Activated CD8-positive, alpha-beta memory T cell treated with anti-CD3 and anti-CD28 coated beads for 36 hours (primary cell): ENCODE measurements around the gene DNAAF5. TPM values are rescaled to one million over a fixed set of nuclear protein-coding genes. Genes with fewer than 3 reads are reported as not detected.

ENCODE experiments used
- CTCF ChIA-PET: fragments of 350-600 bp; sonication (Branson Sonifier 250); formaldehyde crosslinking; loops from one replicate; lab custom pipeline; 2021; ENCODE audit warnings: antibody characterized with exemption; lab: Charles Lee
- POLR2A ChIA-PET: fragments of 350-600 bp; sonication (Branson Sonifier 250); formaldehyde crosslinking; loops from one replicate; lab custom pipeline; 2021; ENCODE audit warnings: antibody characterized with exemption; lab: Charles Lee
- total RNA-seq, 2 experiments: library from RNA; stranded (reverse); gene quantifications; one replicate each; pipeline ENCODE4 v1.2.3, GENCODE V29; 2021

Gene DNAAF5
- total RNA-seq, 2 experiments from 2014 or later: 54.1 to 55.5 TPM

DNA sequence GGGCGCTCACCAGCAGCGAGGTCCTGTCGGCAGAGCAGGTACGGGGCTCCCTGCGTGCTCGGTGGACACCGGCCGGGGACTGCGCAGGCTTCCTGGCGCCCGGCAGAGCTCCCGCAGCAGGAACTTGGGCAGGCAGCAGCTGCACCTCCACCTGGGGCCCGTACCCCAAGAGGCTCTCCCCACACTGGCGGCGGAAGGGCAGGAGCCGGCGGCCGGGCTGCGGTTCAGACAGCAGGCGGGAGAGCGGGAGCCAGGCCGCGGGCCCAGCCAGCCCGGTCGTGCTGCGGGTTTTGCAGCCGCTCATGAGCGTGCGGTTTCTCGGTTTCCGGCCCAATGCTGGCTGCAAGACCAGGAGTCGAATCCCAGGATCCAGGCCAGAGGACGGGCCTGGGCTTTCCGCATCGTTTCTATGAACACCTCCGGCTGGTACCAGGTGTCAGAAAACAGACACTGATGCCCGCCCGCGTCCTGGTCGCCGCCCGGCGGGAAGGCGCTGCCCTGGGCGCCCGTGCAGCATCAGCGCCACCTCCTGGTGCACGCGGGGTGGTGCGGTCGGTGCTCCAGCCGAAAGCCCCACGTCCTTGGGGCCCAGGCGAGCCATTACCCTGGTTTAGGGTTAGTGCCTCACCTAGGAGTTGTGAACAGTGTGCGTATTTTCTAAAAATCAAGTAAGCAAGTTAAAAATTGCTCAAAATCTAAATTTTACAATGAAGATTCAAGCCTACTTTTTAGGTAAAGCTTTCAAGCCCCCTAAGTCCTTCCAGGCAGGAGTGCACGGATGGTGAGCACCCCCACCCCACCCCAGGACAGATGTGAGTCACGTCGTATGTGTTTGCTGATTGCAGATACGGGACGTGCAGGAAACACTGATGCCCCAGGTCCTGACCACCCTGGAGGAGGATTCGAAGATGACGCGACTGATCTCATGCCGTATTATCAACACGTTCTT is 47.9 kb downstream of the DNAAF5 start:
- POLR2A ChIA-PET: interaction anchor here (0.6 kb wide), 1 partner anchor 148 kb away, joined by 3 read pairs; no protein-coding TSS in a partner anchor
- CTCF ChIA-PET: interaction anchor here (0.7 to 2.9 kb wide), 5 partner anchors 440 to 452 kb away, joined by 3 to 14 read pairs (median 3); no protein-coding TSS in a partner anchor

DNA sequence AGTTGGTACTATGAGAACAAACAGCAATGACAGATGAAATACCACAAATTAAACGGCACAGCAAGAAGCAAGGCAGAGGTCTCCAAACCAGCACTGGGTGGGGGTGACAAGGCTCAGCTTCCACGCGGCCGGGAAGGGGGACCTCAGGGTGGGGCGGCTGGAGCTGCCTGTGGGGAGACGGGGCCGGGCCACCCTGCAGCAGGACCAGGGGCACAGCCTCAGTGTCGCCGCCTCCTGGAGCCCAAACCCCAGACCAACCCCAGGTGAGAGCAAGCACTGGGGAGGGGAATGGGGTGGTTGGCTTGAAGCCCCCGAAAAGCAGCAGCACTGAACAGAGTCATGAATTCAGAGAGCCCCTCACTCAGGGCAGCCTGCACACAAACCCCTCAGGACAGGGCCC is 49.9 kb downstream of the DNAAF5 start:
- POLR2A ChIA-PET: no interaction called here
- CTCF ChIA-PET: interaction anchor here (0.9 kb wide), 1 partner anchor 97 kb away, joined by 3 read pairs; no protein-coding TSS in a partner anchor

DNA sequence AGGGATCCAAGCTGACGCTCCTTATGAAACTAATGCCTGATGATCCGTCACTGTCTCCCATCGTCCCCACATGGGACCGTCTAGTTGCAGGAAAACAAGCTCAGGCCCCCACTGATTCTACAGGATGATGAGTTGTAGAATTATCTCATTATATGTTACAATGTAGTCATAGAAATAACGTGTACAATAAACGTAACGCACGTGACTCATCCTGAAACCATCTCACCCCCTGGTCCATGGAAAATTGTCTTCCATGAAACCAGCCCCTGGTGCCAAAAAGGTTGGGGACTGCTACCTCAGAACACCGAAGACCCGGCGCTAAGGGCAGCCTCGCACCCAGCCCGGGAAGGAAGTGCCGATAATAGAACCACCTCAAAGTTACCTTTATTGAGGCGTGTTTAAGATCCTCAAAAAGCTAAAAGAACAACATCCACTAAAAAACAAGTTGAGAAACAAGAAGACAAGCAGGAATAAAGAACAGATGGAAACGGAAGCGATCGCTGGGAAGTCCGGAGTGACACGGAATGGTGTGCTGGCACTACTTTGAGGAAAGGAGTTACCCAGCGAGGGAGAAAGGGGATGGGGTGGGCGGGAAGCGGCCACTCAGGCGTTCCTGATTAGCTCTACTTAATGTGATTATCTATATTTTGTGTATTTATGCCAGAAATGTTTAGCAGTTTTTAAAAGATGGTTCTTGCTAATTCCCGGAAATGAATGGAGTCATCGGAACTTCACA is 50.7 kb downstream of the DNAAF5 start:
- ChIA-PET CTCF (no interaction called here), POLR2A (no interaction called here)

DNA sequence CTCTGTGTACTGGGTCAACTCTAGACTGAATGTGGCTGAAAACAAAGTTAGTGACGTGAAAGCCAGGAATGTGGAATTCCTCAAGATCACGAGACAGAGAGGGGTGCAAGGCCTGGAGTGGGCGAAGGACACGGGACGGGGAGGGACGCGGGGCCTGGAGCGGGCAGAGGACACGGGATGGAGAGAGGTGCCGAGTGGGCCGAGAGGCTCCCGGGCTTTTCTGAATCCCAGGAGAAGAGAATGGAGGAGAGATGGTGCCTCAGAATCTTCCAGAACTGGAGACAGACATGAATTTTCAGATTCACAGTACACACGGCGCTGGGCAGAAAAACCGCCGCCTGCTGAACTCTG is 51.2 kb downstream of the DNAAF5 start:
- CTCF ChIA-PET: no interaction called here
- POLR2A ChIA-PET: no interaction called here

DNA sequence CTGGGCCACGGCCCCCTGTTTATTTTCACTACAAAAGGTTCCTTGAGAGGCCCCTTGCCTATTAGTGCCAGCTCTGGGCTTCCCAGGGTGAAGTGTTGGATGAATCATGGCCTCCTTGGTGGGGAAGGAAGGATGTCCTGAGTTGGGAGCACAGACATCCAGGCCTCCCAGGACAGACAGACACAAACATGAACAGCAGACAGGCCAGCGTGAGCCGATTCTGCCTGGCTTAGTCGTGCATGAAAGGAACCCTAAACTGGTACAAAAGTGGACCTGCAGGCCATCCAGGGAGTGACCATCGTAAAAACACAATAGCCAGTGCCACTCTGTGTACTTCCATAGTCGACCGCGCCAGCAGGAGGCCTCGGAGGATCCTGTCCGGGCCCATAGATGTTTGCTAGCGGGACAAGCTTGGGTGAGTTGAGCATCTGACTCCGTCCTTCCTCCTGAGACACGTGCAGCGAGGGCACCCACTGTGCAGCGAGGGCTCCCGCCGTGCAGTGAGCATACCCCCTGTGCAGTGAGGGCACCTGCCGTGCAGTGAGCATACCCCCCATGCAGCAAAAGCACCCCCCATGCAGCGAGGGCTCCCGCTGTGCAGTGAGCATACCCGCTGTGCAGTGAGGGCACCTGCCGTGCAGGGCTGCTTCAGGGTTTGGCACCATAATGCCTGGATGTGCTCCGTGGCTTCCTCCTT is 51.9 kb downstream of the DNAAF5 start:
- CTCF ChIA-PET: no interaction called here
- POLR2A ChIA-PET: no interaction called here

DNA sequence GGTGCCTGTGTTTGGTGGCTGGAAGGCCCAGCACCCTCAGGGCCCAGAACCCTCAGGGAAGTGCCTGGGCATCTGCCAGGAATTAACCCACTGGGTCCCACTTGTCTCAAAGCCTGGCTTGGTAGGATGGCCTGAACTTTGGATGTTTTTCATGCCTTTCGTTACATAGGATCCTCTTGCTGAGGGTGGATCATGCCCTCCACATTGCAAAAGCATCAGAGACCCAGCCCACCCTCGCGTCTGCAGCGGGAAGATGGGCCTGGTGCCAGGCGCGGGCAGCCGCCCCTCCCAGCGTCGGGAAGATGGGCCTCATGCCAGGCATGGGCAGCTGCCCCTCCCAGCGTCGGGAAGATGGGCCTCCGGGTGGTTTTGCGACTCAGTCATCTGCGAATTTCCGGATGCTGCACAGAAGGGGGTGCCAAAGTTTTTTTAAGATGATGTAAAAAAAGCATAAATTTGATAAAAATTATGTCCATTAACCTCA is 52.5 kb downstream of the DNAAF5 start:
- ChIA-PET POLR2A (no interaction called here), CTCF (no interaction called here)

DNA sequence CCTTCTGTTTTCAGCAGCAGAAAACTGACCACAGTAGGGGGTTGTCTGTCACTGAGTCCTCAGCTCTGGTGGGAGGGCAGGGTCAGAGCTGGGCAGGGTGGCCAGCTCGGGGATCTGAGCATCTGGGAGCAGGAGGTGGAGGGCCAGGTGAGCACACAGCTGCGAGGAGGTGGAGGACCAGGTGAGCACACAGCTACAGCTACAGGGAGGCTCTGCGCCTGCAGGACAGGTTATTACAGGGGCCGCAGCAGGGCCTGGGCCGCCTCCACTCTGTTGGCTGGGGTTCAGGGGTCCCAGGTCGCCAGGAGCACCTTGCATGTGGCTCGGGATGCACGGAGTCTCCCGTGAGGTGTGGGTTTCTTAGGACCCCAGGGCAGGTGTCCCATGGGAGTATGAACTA is 53.0 kb downstream of the DNAAF5 start:
- ChIA-PET CTCF (no interaction called here), POLR2A (no interaction called here)

DNA sequence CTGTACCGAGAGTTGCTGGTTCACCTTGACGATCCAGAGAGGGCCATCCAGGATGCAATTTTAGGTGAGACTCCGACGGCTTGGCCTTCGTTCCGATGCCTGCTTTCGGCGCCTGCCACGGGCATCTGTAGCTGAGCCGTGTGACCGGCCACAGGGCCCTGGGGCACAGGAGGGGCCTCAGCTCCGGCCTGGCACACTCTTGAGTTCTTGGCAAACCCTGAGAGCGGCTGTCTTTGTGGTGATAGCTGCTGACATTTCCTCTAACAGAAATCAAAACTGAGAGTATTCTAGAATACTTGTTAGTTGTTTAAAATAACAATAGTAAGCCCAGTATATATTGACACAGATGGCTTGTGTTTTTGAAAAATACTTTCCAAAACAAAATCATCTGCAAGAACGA is 53.6 kb downstream of the DNAAF5 start:
- ChIA-PET POLR2A (no interaction called here), CTCF (interaction anchor here (2.4 kb wide), 1 partner anchor 93 kb away, joined by 9 read pairs; no protein-coding TSS in a partner anchor)

DNA sequence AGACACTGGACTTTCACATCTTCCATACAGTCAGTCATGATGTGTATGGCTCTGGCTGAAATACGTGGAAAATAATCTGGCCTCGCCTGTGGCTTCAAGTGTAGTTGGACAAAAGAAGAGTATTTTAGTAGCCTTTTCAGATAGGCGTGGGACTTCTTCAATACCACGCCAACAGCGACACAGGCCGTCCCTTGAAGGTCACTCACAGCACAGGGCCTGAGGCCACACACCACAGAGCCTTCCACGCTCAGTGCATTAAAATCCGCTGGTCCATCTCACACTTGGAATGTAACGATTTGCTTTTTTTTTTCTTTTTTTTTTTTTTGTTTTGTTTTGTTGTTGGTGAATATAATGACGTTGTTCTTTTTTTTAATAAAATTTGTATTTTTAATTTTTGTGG is 54.0 kb downstream of the DNAAF5 start:
- ChIA-PET POLR2A (no interaction called here), CTCF (interaction anchor here (2.4 kb wide), 1 partner anchor 92 kb away, joined by 9 read pairs; no protein-coding TSS in a partner anchor)

DNA sequence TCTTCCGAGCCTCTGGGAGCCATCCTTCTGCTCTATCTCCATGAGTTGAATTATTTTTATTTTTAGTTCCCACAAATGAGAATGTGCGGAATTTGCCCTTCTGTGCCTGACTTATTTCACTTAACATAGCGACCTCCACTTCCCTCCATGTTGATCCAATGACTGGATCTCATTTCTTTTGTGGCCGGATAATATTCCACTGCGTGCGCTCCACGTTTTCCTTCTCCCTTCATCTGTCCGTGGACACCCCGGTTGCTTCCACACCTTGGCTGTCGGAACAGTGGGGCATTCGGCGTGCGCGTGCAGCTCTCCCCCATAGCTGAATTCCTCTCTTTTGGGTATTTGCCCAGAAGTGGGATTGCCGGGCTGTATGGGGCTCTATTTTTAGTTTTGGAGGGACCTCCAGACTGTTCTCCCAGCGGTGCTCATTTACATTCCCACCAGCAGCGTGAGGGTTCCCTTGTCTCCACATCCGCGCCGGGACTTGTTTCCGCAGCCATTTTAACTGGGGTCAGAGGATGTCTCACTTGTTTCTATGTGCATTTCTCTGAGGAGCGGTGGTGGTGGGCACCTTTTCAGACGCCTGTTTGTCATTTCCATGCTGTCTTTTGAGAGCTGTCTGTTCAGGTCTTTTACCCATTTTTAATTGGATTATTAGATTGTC is 54.8 kb downstream of the DNAAF5 start:
- ChIA-PET POLR2A (no interaction called here), CTCF (interaction anchor here (2.4 kb wide), 1 partner anchor 92 kb away, joined by 9 read pairs; no protein-coding TSS in a partner anchor)

DNA sequence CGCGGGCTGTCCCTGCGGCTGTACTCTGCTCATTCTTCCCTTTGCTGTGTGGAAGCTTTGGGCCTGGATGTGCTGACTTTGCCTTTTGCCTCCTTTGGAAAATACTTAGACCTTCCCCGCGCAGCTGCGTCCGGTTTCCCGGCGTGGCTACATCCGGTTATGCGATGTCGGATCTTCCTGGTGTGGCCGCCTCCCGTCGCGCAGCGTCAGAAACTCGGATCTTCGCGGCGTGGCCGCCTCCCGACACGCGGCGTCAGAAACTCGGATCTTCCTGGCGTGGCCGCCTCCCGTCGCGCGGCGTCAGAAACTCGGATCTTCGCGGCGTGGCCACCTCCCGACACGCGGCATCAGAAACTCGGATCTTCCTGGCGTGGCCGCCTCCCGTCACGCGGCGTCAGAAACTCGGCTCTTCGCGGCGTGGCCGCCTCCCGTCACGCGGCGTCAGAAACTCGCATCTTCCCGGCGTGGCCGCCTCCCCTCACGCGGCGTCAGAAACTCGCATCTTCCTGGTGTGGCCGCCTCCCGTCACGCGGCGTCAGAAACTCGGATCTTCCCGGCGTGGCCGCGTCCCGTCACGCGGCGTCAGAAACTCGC is 55.5 kb downstream of the DNAAF5 start:
- ChIA-PET CTCF (interaction anchor here (2.4 kb wide), 1 partner anchor 91 kb away, joined by 9 read pairs; no protein-coding TSS in a partner anchor), POLR2A (no interaction called here)

DNA sequence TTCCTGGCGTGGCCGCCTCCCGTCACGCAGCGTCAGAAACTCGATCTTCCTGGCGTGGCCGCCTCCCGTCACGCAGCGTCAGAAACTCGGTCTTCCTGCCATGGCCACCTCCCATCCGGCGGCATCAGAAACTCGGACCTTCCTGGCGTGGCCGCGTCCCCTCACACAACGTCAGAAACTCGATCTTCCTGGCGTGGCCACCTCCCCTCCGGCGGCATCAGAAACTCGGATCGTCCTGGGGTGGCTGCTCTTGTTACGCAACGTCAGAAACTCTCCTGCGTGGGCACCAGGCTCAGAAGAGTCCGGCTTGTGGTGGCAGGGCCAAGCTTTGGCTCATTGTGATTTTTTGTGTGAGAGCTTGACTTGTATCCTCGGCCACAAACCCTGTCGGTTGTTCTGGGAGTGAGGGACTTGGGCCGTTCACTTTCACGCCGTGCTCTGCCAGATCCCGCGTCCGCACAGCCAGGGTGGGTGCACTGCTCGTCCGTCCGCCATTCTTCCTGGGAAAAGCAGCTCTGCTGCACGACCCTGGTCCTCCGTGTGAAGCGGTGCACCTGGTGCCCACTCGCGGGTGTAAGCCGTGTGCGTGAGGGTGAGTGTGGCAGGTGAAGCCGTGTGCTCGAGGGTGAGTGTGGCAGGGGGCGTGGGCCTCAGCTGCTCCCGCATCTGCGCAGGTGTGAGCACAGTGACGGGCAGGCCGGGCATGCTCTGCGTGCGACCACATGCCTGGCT is 56.4 kb downstream of the DNAAF5 start:
- POLR2A ChIA-PET: no interaction called here
- CTCF ChIA-PET: interaction anchor here (2.0 kb wide), 1 partner anchor 90 kb away, joined by 8 read pairs; no protein-coding TSS in a partner anchor

DNA sequence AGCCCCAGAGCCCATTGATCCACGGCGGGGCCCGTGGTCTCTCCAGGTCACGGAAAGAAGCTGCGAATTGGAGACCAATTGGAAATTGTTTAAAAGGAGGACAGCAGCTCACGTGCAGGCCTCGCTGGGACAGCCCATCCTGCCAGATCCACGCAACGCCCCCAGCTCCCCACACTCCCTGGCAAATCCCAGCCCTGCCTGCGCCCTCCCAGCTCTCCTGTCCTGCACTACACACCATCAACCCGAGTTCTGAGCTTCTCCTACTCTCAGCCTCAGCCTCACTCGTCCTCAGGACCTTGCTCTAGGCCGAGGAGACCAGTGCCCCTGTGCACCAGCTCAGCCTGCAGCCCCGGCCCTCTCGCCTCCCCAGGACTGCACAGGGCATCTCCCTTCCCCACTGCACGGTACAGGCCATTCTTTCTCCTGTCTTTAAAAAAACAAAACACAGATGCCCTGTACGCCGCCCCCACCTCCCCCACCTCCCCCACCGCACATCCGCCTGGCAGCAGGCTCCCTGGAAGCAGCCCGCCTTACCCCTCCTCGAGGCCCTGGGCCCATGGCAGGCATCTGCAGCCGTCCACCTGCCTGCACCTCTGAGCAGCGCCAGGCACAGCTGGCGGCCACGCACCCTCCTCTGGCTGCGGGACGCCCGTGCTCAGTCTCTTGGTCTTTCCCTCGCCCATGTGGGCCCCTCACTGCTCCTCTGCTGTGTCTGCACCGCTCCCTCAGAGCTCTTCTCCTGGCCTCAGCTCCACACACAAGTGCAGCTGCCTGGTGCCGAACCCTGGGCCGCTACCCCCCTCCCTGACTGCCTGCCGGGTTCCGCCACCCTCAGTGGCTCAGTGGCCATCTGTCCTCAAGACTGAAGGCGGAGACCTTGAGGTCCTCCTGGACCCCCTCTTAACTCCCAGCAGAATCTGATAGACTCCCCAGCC is 57.3 kb downstream of the DNAAF5 start:
- ChIA-PET CTCF (interaction anchor here (1.1 to 2.0 kb wide), 2 partner anchors 88 to 89 kb away, joined by 3 to 8 read pairs; no protein-coding TSS in a partner anchor), POLR2A (no interaction called here)

DNA sequence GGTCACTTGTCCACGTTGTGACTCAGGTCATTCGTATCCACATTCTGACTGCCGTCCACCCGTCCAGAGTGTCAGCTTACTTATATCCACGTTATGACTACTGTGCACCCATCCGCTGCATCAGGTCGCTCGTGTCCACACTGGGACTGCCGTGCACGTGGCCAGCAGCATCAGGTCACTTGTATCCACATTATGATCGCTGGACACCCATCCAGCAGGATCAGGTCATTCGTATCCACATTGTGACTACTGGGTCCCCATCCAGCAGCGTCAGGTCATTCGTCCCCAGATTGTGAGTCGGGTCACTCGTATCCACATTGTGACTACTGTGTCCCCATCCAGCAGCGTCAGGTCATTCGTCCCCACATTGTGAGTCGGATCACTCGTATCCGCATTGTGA is 58.5 kb downstream of the DNAAF5 start:
- ChIA-PET CTCF (interaction anchor here (1.1 kb wide), 1 partner anchor 87 kb away, joined by 3 read pairs; no protein-coding TSS in a partner anchor), POLR2A (no interaction called here)

DNA sequence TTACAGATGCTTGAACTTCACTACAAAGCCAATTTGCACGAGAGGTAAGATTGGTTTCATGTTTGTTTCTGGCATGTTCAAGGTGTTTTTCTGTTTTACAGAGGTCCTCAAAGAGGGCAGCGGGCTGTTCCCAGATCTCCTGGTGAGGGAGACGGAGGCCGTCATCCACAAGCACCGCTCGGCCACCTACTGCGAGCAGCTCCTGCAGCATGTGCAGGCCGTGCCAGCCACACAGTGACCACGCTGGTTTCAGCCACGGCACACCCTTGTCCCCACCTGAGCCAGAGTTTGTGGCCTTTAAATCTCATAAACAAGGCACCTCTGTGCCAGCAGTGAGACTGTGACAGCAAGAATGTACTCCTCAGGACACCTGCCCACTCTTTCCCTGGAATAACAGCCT is 58.9 kb downstream of the DNAAF5 start:
- CTCF ChIA-PET: interaction anchor here (1.7 kb wide), 1 partner anchor 90 kb away, joined by 6 read pairs; no protein-coding TSS in a partner anchor
- POLR2A ChIA-PET: no interaction called here

DNA sequence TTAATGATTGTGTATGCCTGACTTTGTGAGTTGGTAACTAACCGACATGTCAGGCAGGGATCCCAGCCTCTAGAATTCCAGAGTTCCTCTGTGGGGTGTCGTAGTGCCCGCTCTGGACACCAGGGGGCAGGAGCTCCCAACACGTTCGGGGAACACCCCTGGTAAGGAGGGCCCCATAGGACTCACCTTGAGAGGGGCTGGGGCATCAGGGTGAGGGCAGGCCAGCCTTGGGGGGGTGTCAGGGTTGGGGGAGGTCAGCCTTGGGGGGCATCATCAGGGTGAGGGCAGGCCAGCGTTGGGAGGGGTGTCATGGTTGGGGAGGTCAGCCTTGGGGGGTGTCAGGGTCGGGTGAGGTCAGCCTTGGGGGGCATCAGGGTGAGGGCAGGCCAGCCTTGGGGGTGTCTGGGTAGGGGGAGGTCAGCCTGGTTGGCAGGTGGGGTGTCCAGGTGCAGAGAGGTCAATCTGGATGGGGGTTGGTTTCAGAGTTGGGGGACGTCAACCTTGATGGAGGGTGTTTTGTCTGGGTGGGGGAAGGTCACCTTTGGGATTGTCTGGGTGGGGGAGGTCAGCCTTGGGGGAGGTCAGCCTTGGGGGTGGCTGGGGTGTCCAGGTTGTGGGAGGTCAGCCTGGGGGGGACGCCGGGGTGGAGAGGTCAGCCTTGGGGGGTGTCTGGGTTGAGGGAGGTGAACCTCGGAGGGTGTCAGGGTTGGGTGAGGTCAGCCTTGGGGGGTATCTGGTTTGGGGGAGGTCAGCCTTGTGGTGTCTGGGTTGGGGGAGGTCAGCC is 60.2 kb downstream of the DNAAF5 start:
- CTCF ChIA-PET: interaction anchor here (0.8 to 3.0 kb wide), 6 partner anchors 26 to 465 kb away, joined by 3 to 20 read pairs (median 4); partner anchors contain the start of gene SUN1
- POLR2A ChIA-PET: no interaction called here
